Astrocyte of the cerebellum (primary cell): Measurements from ENCODE around the gene ANXA7.
A peak's percentile ranks its signal among the peaks of the same experiment; 100 is the strongest.

ENCODE experiments used
- DNase-seq: peaks from one replicate; pipeline ENCODE4 v3.0.0-alpha.2; 2011; ENCODE audit warnings: low read depth
- H3K4me3 ChIP-seq: 2 replicates; pipeline ENCODE4 v1.5.1; 2011; ENCODE audit warnings: mild to moderate bottlenecking, low read depth, low read length, moderate library complexity
- in situ Hi-C: cut with HindIII; loops from 2 replicates; pipeline ENCODE4 v1.10.0; 2017; ENCODE audit warnings: low sequenced_read_pairs
- TF ChIP-seq, protein P1 (sequence below): IDR thresholded peaks from 2 replicates; pipeline ENCODE4 v1.5.1; 2012; ENCODE audit warnings: low read length, low read depth, moderate library complexity, mild to moderate bottlenecking; ENCODE audit errors: missing control alignments

Gene ANXA7

GRCh38 chr10:73426318-73426717 is 12.5 kb upstream of the ANXA7 start:
- DNase-seq: no peak
- TF ChIP-seq, protein P1, sequence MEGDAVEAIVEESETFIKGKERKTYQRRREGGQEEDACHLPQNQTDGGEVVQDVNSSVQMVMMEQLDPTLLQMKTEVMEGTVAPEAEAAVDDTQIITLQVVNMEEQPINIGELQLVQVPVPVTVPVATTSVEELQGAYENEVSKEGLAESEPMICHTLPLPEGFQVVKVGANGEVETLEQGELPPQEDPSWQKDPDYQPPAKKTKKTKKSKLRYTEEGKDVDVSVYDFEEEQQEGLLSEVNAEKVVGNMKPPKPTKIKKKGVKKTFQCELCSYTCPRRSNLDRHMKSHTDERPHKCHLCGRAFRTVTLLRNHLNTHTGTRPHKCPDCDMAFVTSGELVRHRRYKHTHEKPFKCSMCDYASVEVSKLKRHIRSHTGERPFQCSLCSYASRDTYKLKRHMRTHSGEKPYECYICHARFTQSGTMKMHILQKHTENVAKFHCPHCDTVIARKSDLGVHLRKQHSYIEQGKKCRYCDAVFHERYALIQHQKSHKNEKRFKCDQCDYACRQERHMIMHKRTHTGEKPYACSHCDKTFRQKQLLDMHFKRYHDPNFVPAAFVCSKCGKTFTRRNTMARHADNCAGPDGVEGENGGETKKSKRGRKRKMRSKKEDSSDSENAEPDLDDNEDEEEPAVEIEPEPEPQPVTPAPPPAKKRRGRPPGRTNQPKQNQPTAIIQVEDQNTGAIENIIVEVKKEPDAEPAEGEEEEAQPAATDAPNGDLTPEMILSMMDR: no peak
- no peak overlapping the region for H3K4me3 ChIP-seq
- in situ Hi-C loops: no loop called here

- in situ Hi-C loops: no loop called here
- H3K4me3 ChIP-seq: no peak overlapping the region
- TF ChIP-seq, protein P1: no peak
- no peak for DNase-seq
Measured at GRCh38 chr10:73424478-73424877, 10.6 kb upstream of the ANXA7 start.

DNA sequence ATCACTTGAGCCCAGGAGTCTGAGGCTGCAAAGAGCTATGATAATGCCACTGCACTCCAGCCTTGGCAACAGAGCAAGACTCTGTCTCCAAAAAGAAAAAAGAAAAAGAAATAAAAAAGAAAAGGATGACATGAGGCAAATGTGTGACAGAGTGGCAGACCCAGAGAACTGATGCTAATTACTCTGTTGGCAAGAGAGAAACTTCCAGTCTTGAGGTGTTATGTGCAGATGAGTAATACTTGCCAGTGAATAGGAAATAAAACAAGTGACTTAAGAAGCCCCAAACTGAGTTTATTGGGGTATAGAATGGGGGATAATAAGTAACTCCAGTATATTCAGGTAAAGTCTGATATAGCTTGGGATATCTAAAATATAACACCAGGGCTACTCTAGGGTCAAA is 9.5 kb upstream of the ANXA7 start:
- H3K4me3 ChIP-seq: no peak overlapping the region
- TF ChIP-seq, protein P1: no peak
- no peak for DNase-seq

GRCh38 chr10:73416571-73416970 is 2.7 kb upstream of the ANXA7 start:
- in situ Hi-C loops: no loop called here
- TF ChIP-seq, protein P1: no peak
- DNase-seq: no peak

More for the DNA sequence above, 9.5 kb upstream of the ANXA7 start:
- in situ Hi-C loops: no loop called here

DNA sequence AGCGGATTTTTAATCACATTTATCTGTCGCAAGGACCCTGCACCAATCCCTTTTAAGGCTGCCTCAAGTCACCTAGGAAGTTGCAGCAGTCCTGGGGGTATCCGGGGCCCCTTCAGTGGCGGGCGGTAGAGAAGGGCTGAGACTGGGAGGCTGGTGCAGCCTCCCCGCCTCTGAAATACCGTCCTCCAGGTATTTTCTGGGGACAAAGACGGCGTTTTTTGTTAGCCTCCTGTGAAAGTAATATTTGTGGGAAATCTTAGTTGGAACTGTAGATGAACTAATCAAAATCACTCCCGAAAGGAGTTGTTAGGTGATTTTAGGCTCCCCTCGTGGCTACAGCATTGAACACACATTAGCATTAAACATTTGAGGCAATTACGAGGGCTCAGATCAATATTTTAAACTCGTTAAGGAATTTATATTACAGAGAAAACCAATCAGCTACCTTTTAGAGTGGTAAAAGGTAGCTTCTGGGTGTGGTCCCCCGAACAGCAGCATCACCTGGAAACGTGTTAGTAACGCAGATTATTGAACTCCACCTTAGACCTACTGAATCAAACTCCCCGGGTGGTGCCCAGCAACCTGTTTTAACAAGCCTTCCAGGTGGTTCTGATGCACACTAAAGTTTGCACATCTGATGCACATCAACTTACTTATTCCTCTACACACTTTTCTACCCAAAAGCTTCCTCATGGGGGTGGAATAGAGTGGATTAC is 530 bp upstream of the ANXA7 start:
- no peak for DNase-seq
- H3K4me3 ChIP-seq: peak overlapping the region; percentile 71
- TF ChIP-seq, protein P1: no peak
- in situ Hi-C loops: no loop called here

More at GRCh38 chr10:73416571-73416970, 2.7 kb upstream of the ANXA7 start:
- no peak overlapping the region for H3K4me3 ChIP-seq

DNA sequence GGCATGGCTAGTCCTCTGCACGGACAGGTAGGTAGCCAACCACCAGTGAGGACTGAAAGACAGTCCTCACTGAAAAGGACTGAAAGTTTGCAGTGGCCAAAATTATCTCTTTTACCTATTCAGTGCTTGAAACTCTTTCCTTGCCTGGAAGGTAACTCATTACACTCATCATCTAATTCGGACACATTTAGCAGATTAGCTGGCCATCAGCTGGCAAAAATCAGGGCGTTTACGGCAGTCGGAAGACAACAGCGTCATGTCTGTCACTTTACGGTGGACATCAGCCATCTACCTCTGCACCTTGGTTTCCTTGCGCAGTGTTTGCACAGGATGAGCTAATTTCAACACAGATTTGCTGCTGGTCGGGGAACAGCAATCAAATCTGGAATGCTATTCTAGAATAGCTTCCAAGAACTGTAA is 740 bp downstream of the ANXA7 start:
- in situ Hi-C loops: no loop called here
- TF ChIP-seq, protein P1: no peak
- DNase-seq: no peak
- H3K4me3 ChIP-seq: peak overlapping the region; percentile 71

- DNase-seq: no peak
- TF ChIP-seq, protein P1: no peak
- H3K4me3 ChIP-seq: no peak overlapping the region
- in situ Hi-C loops: no loop called here
Measured at GRCh38 chr10:73410897-73411296, 3.0 kb downstream of the ANXA7 start.
